ENCODE results near the gene COQ10A. TPM values are rescaled to one million over a fixed set of nuclear protein-coding genes. Genes with fewer than 3 reads are reported as not detected.

Gene COQ10A
- polyA plus RNA-seq, 1 of the 3 experiments (the other 2 are of a cell fraction), result 42.2 TPM

- peak; percentile 33; the same call in 1 of the 2 replicates for TF ChIP-seq PBX3 (IDR thresholded peaks at IDR 0.05)
- no peak for TF ChIP-seq REST (IDR thresholded peaks at IDR 0.05; ENCODE audit: low read depth, low read length)
- TF ChIP-seq FOSL2 (IDR thresholded peaks at IDR 0.05; ENCODE audit: borderline replicate concordance, low read depth), result peak; percentile 92
- no peak for TF ChIP-seq TAF1 (IDR thresholded peaks at IDR 0.05; ENCODE audit: borderline replicate concordance, low read depth, low read length)
- peak; percentile 78 for TF ChIP-seq JUND (IDR thresholded peaks at IDR 0.05)
- no peak for TF ChIP-seq MXI1 (IDR thresholded peaks at IDR 0.05; ENCODE audit: low read depth, low read length)
- TF ChIP-seq TCF12 (IDR thresholded peaks at IDR 0.05), result peak; percentile 50; the same call in 1 of the 2 replicates
These were observed 10.3 kb upstream of the COQ10A start (continued) for GRCh38 chr12:56256326-56256960.

GRCh38 chr12:56257071-56257470 lies 9.7 kb upstream of the COQ10A start:
- Histone ChIP-seq H4K20me1 (ENCODE audit: insufficient read depth) (peaks cover 23% of the 10 kb centered on the region), H3K27ac (ENCODE audit: low read depth in 2 of 2, low read length in 1 of 2) (peak overlapping the region; percentile 19 to 75; a peak in 3 of 4 replicates), H3K9ac (peak overlapping the region; percentile 91), H3K9me3 (no peaks in the 10 kb centered on the region), H3K4me1 (ENCODE audit: control insufficient read depth in 1 of 2, insufficient read depth in 2 of 2, low read depth in 1 of 2, low read length in 1 of 2) (peaks cover 13 to 19% of the 10 kb centered on the region in 2 experiments), H2AFZ (ENCODE audit: low read depth) (no peak overlapping the region), H3F3A (replicated peaks; ENCODE audit: insufficient read depth) (peaks cover 39% of the 10 kb centered on the region), H3K9me2 (no peaks in the 10 kb centered on the region), H3K36me3 (replicated peaks in 1 of 2; ENCODE audit: control insufficient read depth in 1 of 2, insufficient read depth in 2 of 2, low read length in 1 of 2) (peaks cover 40 to 42% of the 10 kb centered on the region in 2 experiments), H3K79me2 (ENCODE audit: insufficient read depth) (peaks cover 60% of the 10 kb centered on the region), H3K4me3 (ENCODE audit: low read depth in 2 of 2, low read length in 1 of 2) (peak overlapping the region; percentile 90 to 95), H3K27me3 (ENCODE audit: insufficient read depth) (no peaks in the 10 kb centered on the region), H3K4me2 (peak overlapping the region; percentile 97)
- no peak for TF ChIP-seq RFX5 (IDR thresholded peaks at IDR 0.05; ENCODE audit: low read length)
- TF ChIP-seq FOXJ3 (CRISPR knock-in tag; IDR thresholded peaks at IDR 0.05), result no peak
- no peak for TF ChIP-seq IRF3 (IDR thresholded peaks at IDR 0.05; ENCODE audit: low read depth, low read length)
- no peak for TF ChIP-seq NFIC (IDR thresholded peaks at IDR 0.05; ENCODE audit: borderline replicate concordance)
- TF ChIP-seq CHD2 (IDR thresholded peaks at IDR 0.05; ENCODE audit: low read length, partially characterized antibody), result no peak
- no peak for TF ChIP-seq ZBTB33 (IDR thresholded peaks at IDR 0.05; ENCODE audit: borderline replicate concordance, low read depth)
- no peak for TF ChIP-seq CTCF (IDR thresholded peaks at IDR 0.05)
- TF ChIP-seq MXI1 (IDR thresholded peaks at IDR 0.05; ENCODE audit: low read depth, low read length), result no peak
- TF ChIP-seq REST (IDR thresholded peaks at IDR 0.05; ENCODE audit: low read depth, low read length), result no peak
- TF ChIP-seq TAF1 (IDR thresholded peaks at IDR 0.05; ENCODE audit: borderline replicate concordance, low read depth, low read length), result no peak
- TF ChIP-seq TEAD4 (IDR thresholded peaks at IDR 0.05; ENCODE audit: borderline replicate concordance, insufficient read depth), result no peak
- 51% methylated on average over 8 of the region's 8 CpGs for WGBS (ENCODE audit: low lambda C conversion rate)
- CTCF ChIA-PET, result interaction anchor here (0.9 to 5.4 kb wide), 14 partner anchors 10 to 207 kb away, joined by 3 to 58 read pairs (median 8); partner anchors contain the start of genes COQ10A, RNF41 and SMARCC2
- DNase-seq, result no peak
- POLR2A ChIA-PET, result interaction anchor here (2.1 kb wide), 1 partner anchor 10 kb away, joined by 12 read pairs; the partner anchor contains the start of gene COQ10A
